Stimulated activated CD8-positive, alpha-beta memory T cell treated with anti-CD3 and anti-CD28 coated beads, Interleukin-12 subunit alpha, Interleukin-12 subunit beta, amount 100 ng/mL, for 24 hours (primary cell): ENCODE results near the gene AMY1C.
"Not testable (repeated sequence)": the region's sequence is repeated elsewhere in the genome, so short reads cannot be mapped to it uniquely, and the experiment has no call there.

ENCODE experiments used
- DNase-seq: peaks from one replicate; pipeline ENCODE4 v3.0.0-alpha.2; 2020; ENCODE audit errors: extremely low read depth

AMY1C gene

GRCh38 chr1:103749598-103749997, at the start of gene AMY1C:
Gene AMY1C, plus strand, starts transcription at chr1:103749898. Its CDS starts 572 bp downstream, at chr1:103750470.
- DNase-seq, result not testable (repeated sequence)

GRCh38 chr1:103700669-103701068, 49.0 kb upstream of the AMY1C start:
- DNase-seq, result not testable (repeated sequence)

GRCh38 chr1:103701256-103701655, 48.4 kb upstream of the AMY1C start:
- DNase-seq, result not testable (repeated sequence)

- DNase-seq, result not testable (repeated sequence)
These were observed 42.0 kb upstream of the AMY1C start for GRCh38 chr1:103707670-103708069.

GRCh38 chr1:103710381-103710780, 39.3 kb upstream of the AMY1C start:
- DNase-seq, result not testable (repeated sequence)

GRCh38 chr1:103717404-103717803, 32.3 kb upstream of the AMY1C start:
- DNase-seq, result not testable (repeated sequence)

- DNase-seq, result not testable (repeated sequence)
These were observed 28.2 kb upstream of the AMY1C start for GRCh38 chr1:103721473-103721872.

- not testable (repeated sequence) for DNase-seq
These were observed 14.4 kb upstream of the AMY1C start for GRCh38 chr1:103735334-103735733.

GRCh38 chr1:103738031-103738430, 11.7 kb upstream of the AMY1C start:
- DNase-seq, result not testable (repeated sequence)

- not testable (repeated sequence) for DNase-seq
These were observed 5.2 kb upstream of the AMY1C start for GRCh38 chr1:103744449-103744848.

- not testable (repeated sequence) for DNase-seq
These were observed 4.7 kb upstream of the AMY1C start for GRCh38 chr1:103745040-103745439.

- DNase-seq, result not testable (repeated sequence)
These were observed 1.4 kb upstream of the AMY1C start for GRCh38 chr1:103748273-103748672.

GRCh38 chr1:103761896-103762295, 12.2 kb downstream of the AMY1C start:
- no peak for DNase-seq

- no peak for DNase-seq
These were observed 30.2 kb downstream of the AMY1C start for GRCh38 chr1:103779932-103780331.

GRCh38 chr1:103783944-103784377, 34.3 kb downstream of the AMY1C start:
- no peak for DNase-seq

- DNase-seq, result no peak
These were observed 38.7 kb downstream of the AMY1C start for GRCh38 chr1:103788377-103788776.

GRCh38 chr1:103790172-103790571, 40.5 kb downstream of the AMY1C start:
- no peak for DNase-seq
